Measurements from ENCODE around the gene MCC.

Gene MCC

DNA sequence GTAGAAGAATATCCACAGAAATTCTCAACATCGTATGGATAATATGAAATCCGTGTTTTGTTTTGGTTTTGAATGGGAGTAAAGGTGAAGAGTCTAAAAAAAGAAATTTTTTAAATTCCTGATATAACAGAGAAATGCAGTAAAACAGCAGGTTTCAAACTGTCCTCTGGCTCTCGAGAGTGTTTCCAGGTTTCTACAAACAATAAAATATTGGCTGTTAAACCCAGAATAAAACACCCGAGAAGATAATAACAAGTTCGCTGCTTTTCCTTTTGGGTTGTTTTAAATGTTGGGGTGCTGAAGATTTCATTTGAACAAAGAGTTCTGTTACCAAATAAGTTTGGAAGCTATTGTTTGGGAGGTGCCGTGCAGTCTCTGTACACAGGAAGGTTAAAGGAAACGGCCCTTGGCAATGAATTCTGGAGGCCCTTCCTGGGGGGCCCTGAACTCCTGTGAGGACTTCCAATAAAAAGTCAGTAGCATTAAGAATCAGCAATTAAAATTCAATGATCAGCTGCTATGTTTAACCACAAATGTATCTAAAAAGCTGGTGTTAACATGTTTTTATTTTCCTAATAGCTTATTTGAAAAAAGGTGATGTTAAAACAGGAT lies 269.2 kb downstream of the MCC start:
- no peak for DNase-seq

DNA sequence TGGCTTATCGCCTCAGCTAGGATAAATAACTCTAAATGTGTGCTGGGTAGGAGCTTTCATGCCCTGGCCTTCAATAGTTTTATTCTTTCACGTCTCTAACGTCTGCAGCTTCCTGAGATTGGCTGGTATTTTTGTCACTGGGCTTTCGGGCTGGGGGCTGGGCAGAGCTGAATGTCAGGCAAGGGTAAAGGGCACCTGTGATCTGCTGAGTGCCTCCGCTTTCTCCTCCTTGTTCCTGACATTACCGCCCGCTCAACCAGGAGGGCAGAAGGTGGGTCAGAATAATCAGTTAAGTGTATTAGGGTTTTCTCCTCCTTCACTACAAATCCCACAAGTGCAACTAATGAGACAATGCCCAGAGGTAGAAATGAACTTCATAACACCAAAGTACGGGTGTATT lies 270.1 kb downstream of the MCC start:
- no peak for DNase-seq

- no peak for DNase-seq
Measured at GRCh38 chr5:113217619-113218184, 270.6 kb downstream of the MCC start.

- DNase-seq: no peak
Measured at GRCh38 chr5:113216545-113216944, 271.7 kb downstream of the MCC start.

DNA sequence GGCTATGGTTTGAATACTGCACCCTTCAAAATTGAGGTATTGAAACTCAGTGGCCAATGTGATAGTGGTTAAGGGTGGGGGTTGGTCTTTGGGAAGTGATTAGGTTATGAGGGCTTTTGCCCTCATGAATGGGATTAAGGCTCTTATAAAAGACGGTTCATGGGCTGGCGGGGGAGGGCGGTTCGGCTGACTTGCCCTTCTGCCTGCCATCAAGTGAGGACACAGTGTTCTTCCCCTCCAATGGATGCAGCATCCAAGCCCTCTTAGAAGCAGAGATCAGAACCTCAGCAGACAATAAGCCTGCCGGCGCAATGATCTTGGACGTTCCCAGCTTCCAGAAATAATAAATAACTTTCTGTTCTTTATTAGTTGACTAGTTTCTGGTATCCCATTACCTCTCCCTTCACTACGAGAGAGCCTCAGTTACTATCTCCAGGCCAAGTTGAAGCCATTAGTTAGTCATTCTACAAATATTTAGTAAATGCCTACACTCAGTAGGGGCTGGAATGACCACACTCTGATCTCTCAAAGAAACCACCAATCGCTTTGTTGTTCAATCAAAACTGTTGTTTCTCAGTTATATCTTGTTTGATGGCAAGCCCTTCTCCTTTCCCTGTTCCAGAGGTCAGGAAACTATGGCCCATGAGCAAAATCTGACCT lies 272.7 kb downstream of the MCC start:
- no peak for DNase-seq

- DNase-seq: no peak
Measured at GRCh38 chr5:113214606-113215323, 273.5 kb downstream of the MCC start.

GRCh38 chr5:113213551-113214425 lies 274.5 kb downstream of the MCC start:
- DNase-seq: peak; percentile 63

DNA sequence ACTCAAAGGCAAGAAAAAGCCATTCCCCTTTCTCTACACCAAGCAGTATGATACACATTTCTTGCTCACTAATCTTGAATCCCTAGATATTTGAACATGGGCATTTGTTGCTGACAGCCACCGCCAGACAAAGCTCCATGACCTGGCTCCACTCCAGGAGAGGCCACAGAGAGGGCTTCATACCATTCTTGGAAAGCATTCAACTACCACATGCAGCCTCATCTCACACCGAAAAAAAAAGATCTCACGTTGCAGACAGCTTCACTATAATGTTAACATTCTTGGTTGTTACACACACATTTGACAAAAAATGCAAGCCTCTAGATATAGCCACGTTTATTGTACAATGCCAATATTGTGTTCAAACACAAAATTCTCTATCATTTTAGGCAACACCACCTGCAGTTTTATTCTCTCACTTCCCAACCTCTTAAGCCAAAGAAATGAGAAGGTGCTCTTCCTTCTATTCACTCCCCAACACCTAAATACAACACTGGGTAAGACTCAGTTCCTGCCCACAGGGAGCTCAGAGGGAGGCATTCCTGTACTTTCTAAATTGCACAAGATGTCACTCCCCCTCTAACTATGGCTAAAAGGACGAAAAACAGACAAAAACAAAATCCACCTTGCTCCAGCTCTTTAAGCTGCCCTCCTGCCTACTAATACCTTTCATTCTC lies 275.9 kb downstream of the MCC start:
- DNase-seq: peak; percentile 82

DNA sequence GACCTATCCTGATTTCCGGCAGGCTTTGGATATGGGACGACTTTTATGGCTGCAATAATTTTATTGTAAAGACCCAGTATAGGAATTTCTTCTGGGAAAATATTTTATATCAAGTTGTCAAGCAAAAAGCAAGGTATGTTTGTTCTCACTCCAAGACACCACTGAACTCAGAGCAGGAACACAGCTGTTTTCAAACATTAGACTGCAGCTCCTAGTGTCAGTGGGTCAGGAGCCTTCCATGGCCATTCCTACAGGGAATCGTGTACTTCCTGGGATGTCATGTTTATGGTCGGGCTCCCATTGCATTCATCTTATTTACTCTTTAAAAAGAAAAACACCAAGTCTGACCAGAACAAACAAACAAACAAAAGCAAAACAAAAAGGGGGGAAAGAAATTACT lies 278.8 kb downstream of the MCC start:
- no peak for DNase-seq

DNA sequence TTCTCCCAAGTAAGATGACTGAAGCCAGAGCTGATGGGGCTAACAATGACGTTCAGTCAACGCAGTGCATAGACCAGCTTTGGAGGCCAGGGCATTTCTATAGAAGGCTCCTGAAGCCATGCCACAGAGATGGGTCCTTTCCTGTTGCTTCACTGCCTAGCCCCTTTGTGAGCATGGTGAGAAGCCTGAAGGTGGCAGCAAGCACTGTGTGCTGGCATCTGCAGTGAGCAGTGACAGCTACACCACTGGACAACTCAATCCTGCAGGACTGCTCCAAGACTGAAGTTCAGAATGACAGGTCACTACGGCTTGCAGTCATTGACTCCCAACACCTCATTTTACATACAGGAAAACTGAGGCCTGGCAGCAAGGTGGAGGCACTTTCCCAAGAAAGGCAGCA lies 282.4 kb downstream of the MCC start:
- no peak for DNase-seq

GRCh38 chr5:113205323-113205722 lies 282.9 kb downstream of the MCC start:
- DNase-seq: no peak

DNA sequence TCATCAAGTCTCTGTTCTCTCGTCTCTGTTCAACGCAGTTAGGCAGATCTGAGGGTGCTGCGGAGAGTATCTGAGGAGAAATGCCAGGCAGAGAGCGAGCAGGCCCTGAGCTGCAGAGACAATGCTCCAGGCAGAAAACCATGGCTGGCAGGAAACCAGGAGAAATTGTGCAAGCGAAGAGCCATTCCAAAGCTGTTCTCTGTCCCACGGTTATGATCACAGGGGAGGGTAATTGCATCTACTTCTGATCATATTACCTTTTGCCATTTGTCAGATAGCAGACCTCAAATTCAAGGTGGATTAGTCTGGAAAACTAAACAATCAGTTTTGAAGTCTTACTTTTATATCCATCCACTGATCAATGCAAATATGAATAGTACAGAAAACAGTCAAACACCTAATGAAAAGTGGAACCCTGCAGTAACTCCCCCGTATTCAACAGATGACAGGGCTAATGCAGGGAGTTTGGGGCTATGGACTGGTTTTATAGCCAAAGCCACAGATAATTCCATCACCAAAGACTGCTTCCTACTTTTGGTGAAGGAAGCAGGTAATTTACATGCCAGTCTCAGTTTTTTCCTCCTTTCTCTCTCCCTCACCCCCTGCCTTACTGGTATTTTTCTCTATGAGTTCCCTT lies 283.6 kb downstream of the MCC start:
- no peak for DNase-seq

DNA sequence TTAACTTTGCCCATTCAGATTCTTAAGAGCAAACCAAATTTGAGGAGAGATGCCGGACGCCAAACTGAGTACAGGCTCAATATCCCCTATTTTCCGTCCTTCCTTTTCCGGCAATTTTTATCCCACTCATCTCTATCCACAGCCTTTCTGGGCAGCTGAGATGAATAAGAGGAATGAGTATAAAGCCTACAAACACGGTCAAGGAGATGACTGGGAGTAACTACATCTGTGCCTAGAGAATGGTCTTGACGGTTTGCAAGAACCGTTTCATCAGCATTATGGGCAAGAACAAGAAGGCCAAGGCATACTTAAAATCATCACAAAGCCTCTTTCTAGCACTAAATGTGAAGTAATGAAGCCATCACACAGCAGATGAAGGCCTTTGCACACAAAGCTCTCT lies 284.3 kb downstream of the MCC start:
- no peak for DNase-seq

DNA sequence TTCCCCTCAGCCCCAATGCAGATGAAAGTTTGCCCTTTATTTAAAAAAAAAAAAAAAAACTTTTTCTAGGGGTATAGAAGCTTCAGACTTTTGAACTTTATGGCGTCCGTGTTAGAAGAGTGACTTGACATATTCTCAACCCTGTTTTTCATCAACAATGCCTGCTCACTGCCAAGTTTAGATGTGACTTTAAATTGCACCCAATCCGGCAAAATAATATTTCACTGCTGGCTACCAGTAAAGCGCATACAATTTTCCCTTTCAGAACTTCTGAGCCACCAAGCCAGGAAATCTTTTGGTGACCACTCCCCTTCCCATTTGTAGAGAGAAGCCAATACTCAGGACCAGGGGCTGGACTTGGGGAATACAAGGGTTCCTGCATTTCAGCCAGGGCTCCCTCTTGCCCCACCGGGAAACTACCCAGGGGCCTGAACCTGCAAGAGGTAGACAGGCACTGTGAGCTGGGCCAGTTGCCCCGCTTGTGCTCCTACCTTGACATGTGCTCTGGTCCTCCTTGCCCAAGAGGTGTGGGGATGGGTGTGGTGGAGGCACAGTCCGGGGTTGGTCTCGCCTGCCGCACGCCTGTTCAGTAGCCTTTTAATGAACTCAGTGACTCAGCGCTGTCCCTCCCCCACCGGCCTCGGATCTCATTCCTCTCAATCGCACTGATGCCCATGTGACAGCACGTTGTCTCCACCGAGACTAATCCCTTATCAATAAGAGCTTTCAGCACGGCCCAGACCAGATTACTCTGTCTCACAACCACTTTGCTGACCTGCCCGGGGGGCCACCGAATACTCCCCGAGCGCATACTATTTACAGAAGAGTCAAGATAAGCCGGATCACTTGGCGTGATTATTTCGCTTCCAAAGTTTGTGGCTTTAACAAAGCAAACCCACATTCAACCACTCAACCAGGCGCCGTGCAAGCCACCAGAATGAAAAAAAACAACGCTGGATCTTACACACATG lies 285.2 kb downstream of the MCC start:
- DNase-seq: peak; percentile 88

- DNase-seq: no peak
Measured at GRCh38 chr5:113202287-113202686, 286.0 kb downstream of the MCC start.

DNA sequence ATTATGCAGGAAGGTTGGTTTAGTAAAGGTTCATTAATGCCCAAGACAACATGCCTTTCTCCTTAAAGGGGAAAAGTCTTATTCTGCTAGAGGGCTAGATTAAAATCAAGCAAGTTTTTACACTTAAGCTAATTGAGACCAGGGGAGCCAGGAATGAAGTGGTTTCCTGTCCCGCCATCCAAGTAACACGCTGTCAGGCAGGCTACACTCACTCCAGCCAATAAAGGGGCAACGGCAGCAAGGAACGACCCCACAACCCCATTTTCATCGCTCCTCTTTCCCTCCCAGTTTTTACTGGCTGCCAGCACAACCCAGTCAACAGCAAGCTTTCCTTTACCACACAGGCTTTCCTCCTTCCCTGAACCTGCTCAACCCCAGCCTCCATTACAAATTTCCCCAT lies 286.5 kb downstream of the MCC start:
- DNase-seq: no peak

GRCh38 chr5:113199122-113199905 lies 288.9 kb downstream of the MCC start:
- DNase-seq: peak; percentile 68

GRCh38 chr5:113197456-113198200 lies 290.6 kb downstream of the MCC start:
- no peak for DNase-seq

GRCh38 chr5:113195771-113196170 lies 292.5 kb downstream of the MCC start:
- no peak for DNase-seq
